Fibroblast of upper back skin (primary cell): ENCODE results near the gene TSPAN9.
"Not testable (repeated sequence)": the region's sequence is repeated elsewhere in the genome, so short reads cannot be mapped to it uniquely, and the experiment has no call there.

Experiments
- DNase-seq: peaks from one replicate; pipeline ENCODE4 v3.0.0-alpha.2; 2013

Gene TSPAN9

GRCh38 chr12:3045494-3045893, 31.7 kb upstream of the TSPAN9 start:
- DNase-seq = no peak

- DNase-seq = no peak
These were observed 31.2 kb upstream of the TSPAN9 start for GRCh38 chr12:3045989-3046388.

GRCh38 chr12:3046441-3047200, 30.6 kb upstream of the TSPAN9 start:
- no peak for DNase-seq

- DNase-seq = no peak
These were observed 29.2 kb upstream of the TSPAN9 start for GRCh38 chr12:3047961-3048360.

- DNase-seq = no peak
These were observed 28.6 kb upstream of the TSPAN9 start for GRCh38 chr12:3048540-3048939.

GRCh38 chr12:3049176-3049575, 28.0 kb upstream of the TSPAN9 start:
- no peak for DNase-seq

GRCh38 chr12:3049611-3050249, 27.4 kb upstream of the TSPAN9 start:
- no peak for DNase-seq

GRCh38 chr12:3054374-3054773, 22.8 kb upstream of the TSPAN9 start:
- DNase-seq = no peak

- no peak for DNase-seq
These were observed 22.0 kb upstream of the TSPAN9 start for GRCh38 chr12:3055026-3055703.

GRCh38 chr12:3055704-3056467, 21.3 kb upstream of the TSPAN9 start:
- DNase-seq = peak; percentile 74

GRCh38 chr12:3061059-3061458, 16.1 kb upstream of the TSPAN9 start:
- peak; percentile 46 for DNase-seq

- DNase-seq = no peak
These were observed 15.5 kb upstream of the TSPAN9 start for GRCh38 chr12:3061501-3062215.

GRCh38 chr12:3065300-3065699, 11.9 kb upstream of the TSPAN9 start:
- DNase-seq = no peak

GRCh38 chr12:3065846-3066245, 11.3 kb upstream of the TSPAN9 start:
- DNase-seq = not testable (repeated sequence)

GRCh38 chr12:3069714-3070113, 7.5 kb upstream of the TSPAN9 start:
- DNase-seq = no peak

- DNase-seq = no peak
These were observed 6.1 kb upstream of the TSPAN9 start for GRCh38 chr12:3071107-3071506.

GRCh38 chr12:3071710-3072109, 5.5 kb upstream of the TSPAN9 start:
- no peak for DNase-seq

GRCh38 chr12:3073438-3074250, 3.5 kb upstream of the TSPAN9 start:
- peak; percentile 79 for DNase-seq

GRCh38 chr12:3075315-3075714, 1.9 kb upstream of the TSPAN9 start:
- DNase-seq = no peak

GRCh38 chr12:3077572-3078081, 448 bp downstream of the TSPAN9 start:
- DNase-seq = no peak

- DNase-seq = no peak
These were observed 1.1 kb downstream of the TSPAN9 start for GRCh38 chr12:3078086-3078820.
